Measurements from ENCODE around the gene HTRA3.

DNA sequence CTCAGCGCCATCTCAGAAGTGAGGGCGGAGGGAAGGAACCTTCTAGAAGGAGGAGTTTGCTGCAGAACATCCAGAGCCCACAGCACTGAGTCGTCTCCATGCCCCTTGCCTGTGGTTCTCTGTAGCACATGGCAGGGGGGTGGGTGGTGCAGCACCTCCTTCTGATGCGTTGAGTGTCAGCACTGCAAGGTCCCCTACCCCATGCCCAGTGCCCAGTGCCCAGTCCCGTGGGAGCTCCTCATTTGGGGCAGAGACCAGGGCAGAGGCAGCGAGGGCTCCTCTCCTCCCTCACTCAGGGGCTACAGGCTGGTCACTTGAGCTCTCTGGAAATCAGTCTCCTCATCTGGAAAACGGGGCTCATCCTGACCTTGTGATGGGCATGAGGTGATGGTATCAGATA lies 78.1 kb downstream of the HTRA3 start:
- no peak for TF ChIP-seq FOXJ3 (CRISPR knock-in tag; IDR thresholded peaks at IDR 0.05; ENCODE audit: borderline replicate concordance)
- no peak for TF ChIP-seq SMAD4 (CRISPR knock-in tag; IDR thresholded peaks at IDR 0.05)
- no peak for TF ChIP-seq IRF2 (CRISPR knock-in tag; IDR thresholded peaks at IDR 0.05; ENCODE audit: borderline replicate concordance, low read depth)
